Psoas muscle (tissue), 8 donors: ENCODE measurements around the gene SEC14L3. TPM values are rescaled to one million over a fixed set of nuclear protein-coding genes. Genes with fewer than 3 reads are reported as not detected.
A peak's percentile ranks its signal among the peaks of the same experiment; 100 is the strongest.

Experiments used
- ATAC-seq, 4 donors: fragments of 200-7000 bp; cut with Tn5 transposase; one replicate each; pipeline ENCODE4 v1.9.1; 2020; ENCODE audit warnings: moderate library complexity in 3 of 4, mild to moderate bottlenecking in 2 of 4
- DNase-seq, 2 donors: peaks; one replicate each; pipeline ENCODE4 v3.0.0-alpha.2; 2020
- H3K27ac ChIP-seq: fragments of 200-600 bp; one replicate; pipeline ENCODE4 v1.8.0; 2022
- H3K27me3 ChIP-seq, 3 donors: fragments of 200-600 bp in 1 of 3; one replicate each; pipeline versions ENCODE4 v1.6.1 to v1.8.0; 2013 to 2022; ENCODE audit warnings: low read length in 2 of 3, mild to moderate bottlenecking in 2 of 3, moderate library complexity in 1 of 3; ENCODE audit not compliant: insufficient read depth in 3 of 3
- H3K36me3 ChIP-seq, 2 donors: fragments of 200-600 bp in 1 of 2; one replicate each; pipeline versions ENCODE4 v1.6.1 to v1.8.0; 2013 to 2022; ENCODE audit warnings: low read depth in 1 of 2, mild to moderate bottlenecking in 1 of 2, moderate library complexity in 1 of 2; ENCODE audit not compliant: insufficient read depth in 1 of 2
- H3K4me1 ChIP-seq: fragments of 200-600 bp; one replicate; pipeline ENCODE4 v1.8.0; 2022
- H3K4me3 ChIP-seq: fragments of 200-600 bp; one replicate; pipeline ENCODE4 v1.8.0; 2022; ENCODE audit warnings: mild to moderate bottlenecking
- H3K9me3 ChIP-seq: fragments of 200-600 bp; one replicate; pipeline ENCODE4 v1.8.0; 2022
- CTCF ChIP-seq: fragments of 200-600 bp; IDR thresholded peaks from one replicate; pipeline ENCODE4 v1.8.0; 2022; ENCODE audit warnings: antibody characterized with exemption
- WGBS, 3 donors: extraction: QIAGEN DNeasy Blood & Tissue Kit; methylation state at CpG; one replicate each; pipeline versions ENCODE4 v1.1.6 to v1.1.7; 2013; 5-methylcytosine and 5-hydroxymethylcytosine counted together
- intact Hi-C, 2 donors: fragments of 100-400 bp; cut with DNase I; formaldehyde crosslinking; loops; one replicate each; pipeline versions ENCODE4 v1.11.0 to v1.14.2; 2022
- polyA plus RNA-seq, 3 donors: library from polyadenylated mRNA; stranded (reverse); fragments of 200-250 nt; gene quantifications; one replicate each; pipeline ENCODE4 v1.2.3, GENCODE V29; 2013
- total RNA-seq, 4 donors: library from RNA; stranded (reverse); fragmentation: NEBNext Ultra II Directional in 2 of 4; extraction: Animal tissue kit (Norgen Biotek cat#: 25700) in 2 of 4; gene quantifications; one replicate each; pipeline versions ENCODE4 v1.2.1 to v1.2.4, GENCODE V29; 2021 to 2023
- donor health status: healthy with polysubstance abuse.
- donor health status: DM: no; HTN: no; CAD: no; lungs with moderate emphysema.
- donor health status: Bipolar disorder and iron deficiency.
- donor health status: healthy.
- donor health status: DM: yes; HTN: yes; CAD: no.
- donor health status: DM: no; HTN: no; CAD: no.
- donor health status: DM: no; HTN: no; CAD: no.
- donor health status: DM: yes; HTN: yes; CAD: no.

SEC14L3 gene
- total and polyA plus RNA-seq, 7 donors, result 0.04 TPM; not detected in 6

- Histone ChIP-seq H3K27me3 (peaks cover 0 to 5% (median 0%) of the 10 kb centered on the region in 3 donors), H3K27ac (no peak overlapping the region), H3K9me3 (no peaks in the 10 kb centered on the region), H3K36me3 (no peaks in the 10 kb centered on the region), H3K4me3 (no peak overlapping the region), H3K4me1 (no peaks in the 10 kb centered on the region)
- no peak for DNase-seq
- ATAC-seq, result no peak
- no peak for TF ChIP-seq CTCF
- intact Hi-C loops, result no loop called here
- WGBS, 3 donors, result 90 to 94% (median 92%) methylated on average over 4 of the region's 4 CpGs
Measured at GRCh38 chr22:30439226-30439625, 32.6 kb downstream of the SEC14L3 start.

- no peak for TF ChIP-seq CTCF
- no peaks in the 10 kb centered on the region for H3K4me1 ChIP-seq
- WGBS, 3 donors, result 76 to 85% (median 84%) methylated on average over 3 of the region's 3 CpGs
- DNase-seq (no peak), ATAC-seq (no peak)
- peaks cover 0 to 5% (median 0%) of the 10 kb centered on the region in 3 donors for H3K27me3 ChIP-seq
- H3K36me3 ChIP-seq, result no peaks in the 10 kb centered on the region
- no peaks in the 10 kb centered on the region for H3K9me3 ChIP-seq
- no peak overlapping the region for H3K4me3 ChIP-seq
- intact Hi-C loops, result no loop called here
- no peak overlapping the region for H3K27ac ChIP-seq
Measured at GRCh38 chr22:30438559-30438958, 33.3 kb downstream of the SEC14L3 start.

GRCh38 chr22:30436196-30436595 is 35.6 kb downstream of the SEC14L3 start:
- no peak for DNase-seq
- ATAC-seq, result no peak

GRCh38 chr22:30435674-30436126 is 36.1 kb downstream of the SEC14L3 start:
- ATAC-seq, result no peak
- no peaks in the 10 kb centered on the region for H3K36me3 ChIP-seq
- WGBS, 3 donors, result 79 to 82% (median 81%) methylated on average over 6 of the region's 6 CpGs
- TF ChIP-seq CTCF, result no peak
- H3K27ac ChIP-seq, result peak overlapping the region; percentile 37
- peaks cover 0 to 5% (median 0%) of the 10 kb centered on the region in 3 donors for H3K27me3 ChIP-seq
- no peaks in the 10 kb centered on the region for H3K9me3 ChIP-seq
- intact Hi-C loops, result no loop called here
- no peak overlapping the region for H3K4me3 ChIP-seq
- H3K4me1 ChIP-seq, result no peaks in the 10 kb centered on the region
- peak in 1 of 2 donors; percentile 64 for DNase-seq

More at GRCh38 chr22:30436196-30436595, 35.6 kb downstream of the SEC14L3 start:
- intact Hi-C loops, result no loop called here
- Histone ChIP-seq H3K27ac (peak overlapping the region; percentile 37), H3K4me1 (no peaks in the 10 kb centered on the region), H3K4me3 (no peak overlapping the region), H3K9me3 (no peaks in the 10 kb centered on the region), H3K36me3 (no peaks in the 10 kb centered on the region), H3K27me3 (peaks cover 0 to 5% (median 0%) of the 10 kb centered on the region in 3 donors)
- 71 to 75% (median 74%) methylated on average over 2 of the region's 2 CpGs for WGBS, 3 donors
- TF ChIP-seq CTCF, result no peak

GRCh38 chr22:30434843-30435242 is 37.0 kb downstream of the SEC14L3 start:
- H3K27ac ChIP-seq, result no peak overlapping the region

More at GRCh38 chr22:30434843-30435242, 37.0 kb downstream of the SEC14L3 start:
- WGBS, 3 donors, result 55 to 92% (median 83%) methylated on average over 1 of the region's 1 CpG
- DNase-seq (no peak), ATAC-seq (no peak)
- no peaks in the 10 kb centered on the region for H3K36me3 ChIP-seq
- no peaks in the 10 kb centered on the region for H3K9me3 ChIP-seq
- no peaks in the 10 kb centered on the region for H3K4me1 ChIP-seq
- no peak overlapping the region for H3K4me3 ChIP-seq
- no peaks in the 10 kb centered on the region for H3K27me3 ChIP-seq
- intact Hi-C loops, result no loop called here
- no peak for TF ChIP-seq CTCF
